Esophagus squamous epithelium (tissue), 5 donors: ENCODE measurements around the gene PGS1. TPM values are rescaled to one million over a fixed set of nuclear protein-coding genes. Genes with fewer than 3 reads are reported as not detected.
A peak's percentile ranks its signal among the peaks of the same experiment; 100 is the strongest.

Experiments
- DNase-seq: peaks from one replicate; lab custom pipeline; 2025; lab: John Stamatoyannopoulos, UW
- H3K27ac ChIP-seq, 4 donors: fragments of 200-600 bp; sonication (generic); one replicate each; pipeline ENCODE4 v1.5.1; 2016 to 2019; ENCODE audit warnings: mild to moderate bottlenecking in 1 of 4
- H3K27me3 ChIP-seq, 4 donors: fragments of 200-600 bp; sonication (generic); 1 replicate in 3 of 4; 2 replicates in 1 of 4; pipeline versions ENCODE4 v1.5.1 to v1.6.0; 2017 to 2021; ENCODE audit warnings: antibody characterized with exemption in 1 of 4
- H3K36me3 ChIP-seq, 3 donors: fragments of 200-600 bp; sonication (generic); one replicate each; pipeline ENCODE4 v1.5.1; 2016 to 2019
- H3K4me1 ChIP-seq, 3 donors: fragments of 200-600 bp; sonication (generic); one replicate each; pipeline ENCODE4 v1.5.1; 2017 to 2019
- H3K4me3 ChIP-seq, 4 donors: fragments of 200-600 bp; sonication (generic); 1 replicate in 3 of 4; 2 replicates in 1 of 4; pipeline ENCODE4 v1.5.1; 2016 to 2019; ENCODE audit warnings: mild to moderate bottlenecking in 2 of 4, moderate library complexity in 1 of 4
- H3K9me3 ChIP-seq, 3 donors: fragments of 200-600 bp; sonication (generic); one replicate each; pipeline ENCODE4 v1.5.1; 2016 to 2019
- POLR2A ChIP-seq, 4 donors: fragments of 450-650 bp; IDR thresholded peaks; one replicate each; pipeline ENCODE4 v1.6.1; 2017; ENCODE audit warnings: antibody characterized with exemption in 4 of 4, mild to moderate bottlenecking in 4 of 4, moderate library complexity in 3 of 4
- WGBS, 2 donors: methylation state at CpG; one replicate each; pipeline ENCODE4 v1.1.5; 2018; 5-methylcytosine and 5-hydroxymethylcytosine counted together
- intact Hi-C: fragments of 100-400 bp; cut with DNase I; formaldehyde crosslinking; loops from one replicate; pipeline ENCODE4 v1.15.0; 2022
- total RNA-seq, 4 donors: library from RNA; depleted of rRNA; stranded (reverse); fragments of >200 nt; gene quantifications; one replicate each; pipeline ENCODE4 v1.1.0, GENCODE V29; 2016
- TF ChIP-seq, protein P1 (sequence below), 6 experiments: fragments of 450-650 bp in 4 of 6; fragments of 200-600 bp in 2 of 6; sonication (generic) in 2 of 6; IDR thresholded peaks; one replicate each; pipeline ENCODE4 v1.5.1; 2016 to 2019; ENCODE audit warnings: antibody characterized with exemption in 6 of 6, mild to moderate bottlenecking in 4 of 6, moderate library complexity in 4 of 6
- donor health status: DM: yes; HTN: yes; CAD: no.

The PGS1 gene
- total RNA-seq, 4 donors from 2014 or later: 18.6 to 32.4 (median 23.0) TPM

DNA sequence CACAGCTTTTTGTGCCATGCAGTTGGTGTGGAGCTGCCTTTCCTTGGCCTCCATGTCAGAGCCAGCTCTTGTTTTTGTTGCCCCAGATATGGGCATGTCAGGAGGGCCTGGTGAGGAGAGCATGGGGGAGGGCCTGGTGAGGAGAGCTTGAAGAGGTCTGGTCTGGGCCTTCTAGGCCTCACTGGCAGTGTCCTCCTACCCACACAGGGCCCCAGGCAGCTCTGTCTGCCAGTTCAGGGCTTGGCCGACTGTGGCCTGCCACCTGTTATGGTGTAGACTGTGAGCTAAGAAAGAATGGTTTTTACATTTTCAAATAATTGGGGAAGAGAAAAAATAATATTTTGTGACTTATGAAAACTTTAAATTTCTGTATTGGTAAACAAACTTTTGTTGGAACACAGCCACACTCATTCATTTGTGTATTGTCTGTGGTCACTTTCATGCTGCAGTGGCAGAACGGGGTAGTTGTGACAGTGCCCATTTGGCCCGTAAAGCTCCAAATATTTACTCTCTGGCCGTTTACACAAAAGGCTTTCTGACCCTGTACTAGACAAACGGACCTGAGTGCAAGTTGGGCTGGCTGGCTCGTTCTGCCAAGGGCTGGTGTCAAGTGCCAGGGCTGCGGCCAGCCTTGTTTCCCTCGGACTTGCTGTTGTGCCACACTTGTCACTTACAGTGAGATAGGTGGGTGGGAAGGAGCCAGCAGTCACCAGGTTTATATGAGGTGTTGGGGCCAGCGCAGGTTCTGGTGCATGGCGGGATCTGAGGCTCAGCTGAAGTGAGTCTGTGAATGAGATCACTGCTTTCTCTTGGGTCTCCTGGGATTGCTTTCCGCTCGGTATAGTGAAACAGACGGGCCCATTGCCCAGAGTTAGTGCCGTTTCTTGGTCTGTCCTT, 18.2 kb downstream of the PGS1 start:
- DNase-seq: no peak
- no peaks in the 10 kb centered on the region for H3K9me3 ChIP-seq
- intact Hi-C loops: no loop called here
- peak overlapping the region in 1 of 4 donors; percentile 16 for H3K27ac ChIP-seq
- H3K27me3 ChIP-seq: no peaks in the 10 kb centered on the region
- WGBS, 2 donors: 75 to 84% methylated on average over 6 to 13 of the region's 14 CpGs
- peaks cover 13 to 76% (median 23%) of the 10 kb centered on the region in 3 donors for H3K4me1 ChIP-seq
- TF ChIP-seq, protein P1, sequence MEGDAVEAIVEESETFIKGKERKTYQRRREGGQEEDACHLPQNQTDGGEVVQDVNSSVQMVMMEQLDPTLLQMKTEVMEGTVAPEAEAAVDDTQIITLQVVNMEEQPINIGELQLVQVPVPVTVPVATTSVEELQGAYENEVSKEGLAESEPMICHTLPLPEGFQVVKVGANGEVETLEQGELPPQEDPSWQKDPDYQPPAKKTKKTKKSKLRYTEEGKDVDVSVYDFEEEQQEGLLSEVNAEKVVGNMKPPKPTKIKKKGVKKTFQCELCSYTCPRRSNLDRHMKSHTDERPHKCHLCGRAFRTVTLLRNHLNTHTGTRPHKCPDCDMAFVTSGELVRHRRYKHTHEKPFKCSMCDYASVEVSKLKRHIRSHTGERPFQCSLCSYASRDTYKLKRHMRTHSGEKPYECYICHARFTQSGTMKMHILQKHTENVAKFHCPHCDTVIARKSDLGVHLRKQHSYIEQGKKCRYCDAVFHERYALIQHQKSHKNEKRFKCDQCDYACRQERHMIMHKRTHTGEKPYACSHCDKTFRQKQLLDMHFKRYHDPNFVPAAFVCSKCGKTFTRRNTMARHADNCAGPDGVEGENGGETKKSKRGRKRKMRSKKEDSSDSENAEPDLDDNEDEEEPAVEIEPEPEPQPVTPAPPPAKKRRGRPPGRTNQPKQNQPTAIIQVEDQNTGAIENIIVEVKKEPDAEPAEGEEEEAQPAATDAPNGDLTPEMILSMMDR (IDR thresholded peaks at IDR 0.05): no peak
- no peak for TF ChIP-seq POLR2A (IDR thresholded peaks at IDR 0.05)
- no peak overlapping the region for H3K4me3 ChIP-seq
- peaks cover 36 to 83% (median 42%) of the 10 kb centered on the region in 3 donors for H3K36me3 ChIP-seq

DNA sequence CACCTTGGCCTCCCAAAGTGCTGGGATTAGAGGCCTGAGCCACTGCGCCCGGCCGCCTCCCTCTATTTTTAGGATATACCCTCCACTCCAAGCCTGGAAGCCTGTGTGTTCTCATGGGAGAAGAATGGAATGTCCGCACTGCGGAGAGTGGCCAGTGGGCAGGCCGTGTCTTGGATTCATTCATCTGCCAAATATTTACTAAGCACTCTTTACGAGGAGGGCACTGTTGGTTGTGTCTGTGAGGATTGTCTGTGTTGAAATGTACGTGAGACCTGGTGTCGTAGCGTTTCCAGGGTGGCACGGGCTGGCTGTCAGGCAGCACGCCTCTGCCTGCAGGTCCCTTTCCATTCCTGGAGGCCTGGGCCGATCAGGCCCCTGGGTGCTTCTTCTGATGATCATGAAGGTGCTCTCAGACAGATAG, 19.2 kb downstream of the PGS1 start:
- Histone ChIP-seq H3K27ac (peak overlapping the region in 1 of 4 donors; percentile 49), H3K4me1 (peaks cover 13 to 66% (median 21%) of the 10 kb centered on the region in 3 donors), H3K27me3 (no peaks in the 10 kb centered on the region), H3K9me3 (no peaks in the 10 kb centered on the region), H3K36me3 (peaks cover 41 to 93% (median 43%) of the 10 kb centered on the region in 3 donors), H3K4me3 (no peak overlapping the region)
- intact Hi-C loops: no loop called here
- WGBS, 2 donors: 64 to 73% methylated on average over 11 to 12 of the region's 13 CpGs
- DNase-seq: no peak
- TF ChIP-seq, protein P1 (IDR thresholded peaks at IDR 0.05): no peak
- no peak for TF ChIP-seq POLR2A (IDR thresholded peaks at IDR 0.05)

DNA sequence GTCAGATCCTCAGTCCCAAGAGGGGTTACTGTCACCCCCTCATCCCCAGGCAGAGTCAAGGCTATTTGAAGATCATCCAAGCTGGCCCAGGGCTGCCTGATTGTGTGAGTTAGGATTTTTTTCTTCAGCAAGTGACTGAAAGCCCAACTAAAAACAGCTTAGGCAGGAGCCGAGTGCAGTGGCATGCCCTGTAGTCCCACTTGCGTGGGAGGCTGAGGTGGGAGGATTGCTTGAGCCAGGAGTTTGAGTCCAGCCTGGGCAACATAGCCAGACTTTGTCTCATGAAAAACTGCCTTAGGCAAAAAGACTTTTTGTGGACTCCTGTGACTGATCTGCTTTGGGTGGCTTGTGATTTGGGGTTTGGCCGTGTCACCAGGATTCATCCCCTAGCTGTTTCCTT, 19.9 kb downstream of the PGS1 start:
- Histone ChIP-seq H3K36me3 (peaks cover 44 to 97% (median 48%) of the 10 kb centered on the region in 3 donors), H3K4me1 (peaks cover 13 to 61% (median 21%) of the 10 kb centered on the region in 3 donors), H3K27me3 (no peaks in the 10 kb centered on the region), H3K4me3 (no peak overlapping the region), H3K27ac (no peak overlapping the region), H3K9me3 (no peaks in the 10 kb centered on the region)
- TF ChIP-seq, protein P1 (IDR thresholded peaks at IDR 0.05): no peak
- TF ChIP-seq POLR2A (IDR thresholded peaks at IDR 0.05): no peak
- DNase-seq: no peak
- intact Hi-C loops: no loop called here
- WGBS, 2 donors: 90% methylated on average over 2 of the region's 3 CpGs; no CpG with 5 or more reads in 1 of the 2 donors

DNA sequence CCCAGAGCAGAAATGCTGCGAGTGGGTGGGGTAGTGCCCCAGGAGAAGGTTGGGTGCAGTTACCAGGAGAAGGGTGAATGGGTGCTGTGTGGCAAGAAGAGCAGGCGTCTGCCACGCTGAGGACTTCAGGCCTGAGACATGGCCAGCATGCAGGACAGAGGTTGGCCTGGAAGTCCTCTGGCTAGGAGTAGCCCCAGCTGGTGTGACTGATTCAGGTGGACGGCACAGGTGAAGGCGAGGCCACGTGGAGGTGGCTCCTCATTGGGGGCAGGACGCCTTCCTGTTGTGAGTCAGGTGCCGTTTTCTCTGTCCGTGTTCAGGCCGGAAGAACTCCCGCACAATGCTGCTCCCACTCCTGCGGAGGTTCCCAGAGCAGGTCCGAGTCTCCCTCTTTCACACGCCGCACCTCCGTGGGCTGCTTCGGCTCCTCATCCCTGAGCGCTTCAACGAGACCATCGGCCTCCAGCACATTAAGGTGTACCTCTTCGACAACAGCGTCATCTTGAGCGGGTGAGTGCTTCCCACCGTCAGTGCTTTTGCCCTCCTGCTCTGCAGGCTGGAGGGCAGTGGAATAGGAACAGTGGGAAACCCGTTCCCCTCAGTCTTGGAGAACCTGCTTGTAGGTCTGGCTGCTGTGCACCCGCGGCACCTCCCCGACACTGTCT, 20.7 kb downstream of the PGS1 start:
- Histone ChIP-seq H3K4me1 (peaks cover 13 to 53% (median 17%) of the 10 kb centered on the region in 3 donors), H3K9me3 (no peaks in the 10 kb centered on the region), H3K27me3 (no peaks in the 10 kb centered on the region), H3K27ac (no peak overlapping the region), H3K36me3 (peaks cover 51 to 100% (median 56%) of the 10 kb centered on the region in 3 donors), H3K4me3 (no peak overlapping the region)
- WGBS, 2 donors: 83 to 86% methylated on average over 22 to 26 of the region's 28 CpGs
- intact Hi-C loops: no loop called here
- TF ChIP-seq, protein P1 (IDR thresholded peaks at IDR 0.05): no peak
- no peak for TF ChIP-seq POLR2A (IDR thresholded peaks at IDR 0.05)
- DNase-seq: no peak
